ENCODE data around the gene ELF4.
A peak's percentile ranks its signal among the peaks of the same experiment; 100 is the strongest.

ELF4 gene

GRCh38 chrX:130034178-130034577 is 76.1 kb downstream of the ELF4 start:
- TF ChIP-seq CTCF (IDR thresholded peaks at IDR 0.05; ENCODE audit: low read depth, low read length): no peak
- H3K4me3 ChIP-seq (ENCODE audit: low read depth, low read length): no peak overlapping the region

- H3K4me3 ChIP-seq (ENCODE audit: low read depth, low read length): no peak overlapping the region
- TF ChIP-seq CTCF (IDR thresholded peaks at IDR 0.05; ENCODE audit: low read depth, low read length): no peak
Observed at GRCh38 chrX:130032552-130032951, 77.7 kb downstream of the ELF4 start.

GRCh38 chrX:130030826-130031225 is 79.5 kb downstream of the ELF4 start:
- no peak for TF ChIP-seq CTCF (IDR thresholded peaks at IDR 0.05; ENCODE audit: low read depth, low read length)
- H3K4me3 ChIP-seq (ENCODE audit: low read depth, low read length): no peak overlapping the region

GRCh38 chrX:130028196-130028595 is 82.1 kb downstream of the ELF4 start:
- H3K4me3 ChIP-seq (ENCODE audit: low read depth, low read length): no peak overlapping the region

GRCh38 chrX:130027569-130027968 is 82.7 kb downstream of the ELF4 start:
- no peak overlapping the region for H3K4me3 ChIP-seq (ENCODE audit: low read depth, low read length)
- TF ChIP-seq CTCF (IDR thresholded peaks at IDR 0.05; ENCODE audit: low read depth, low read length): no peak

More at GRCh38 chrX:130028196-130028595, 82.1 kb downstream of the ELF4 start:
- TF ChIP-seq CTCF (IDR thresholded peaks at IDR 0.05; ENCODE audit: low read depth, low read length): peak; percentile 34

GRCh38 chrX:130025256-130025655 is 85.0 kb downstream of the ELF4 start:
- no peak for TF ChIP-seq CTCF (IDR thresholded peaks at IDR 0.05; ENCODE audit: low read depth, low read length)

GRCh38 chrX:130024127-130024526 is 86.2 kb downstream of the ELF4 start:
- H3K4me3 ChIP-seq (ENCODE audit: low read depth, low read length): no peak overlapping the region
- no peak for TF ChIP-seq CTCF (IDR thresholded peaks at IDR 0.05; ENCODE audit: low read depth, low read length)

More at GRCh38 chrX:130025256-130025655, 85.0 kb downstream of the ELF4 start:
- H3K4me3 ChIP-seq (ENCODE audit: low read depth, low read length): no peak overlapping the region

All from WI38 (cell line).